Heart right ventricle (tissue), 16 donors: Measurements from ENCODE around the gene KIF1A. TPM values are rescaled to one million over a fixed set of nuclear protein-coding genes. Genes with fewer than 3 reads are reported as not detected.

Source experiments
- ATAC-seq, 8 donors: fragments of 200-7000 bp; cut with Tn5 transposase; one replicate each; pipeline ENCODE4 v1.9.1; 2020; ENCODE audit warnings: mild to moderate bottlenecking in 8 of 8, moderate library complexity in 8 of 8, moderate number of reproducible peaks in 1 of 8
- DNase-seq, 2 donors: peaks; one replicate each; pipeline ENCODE4 v3.0.0-alpha.2; 2020
- H3K27ac ChIP-seq, 10 donors: fragments of 200-600 bp; sonication (generic) in 2 of 10; one replicate each; pipeline versions ENCODE4 v1.5.0 to v1.8.0; 2020 to 2022; ENCODE audit warnings: mild to moderate bottlenecking in 3 of 10
- H3K27me3 ChIP-seq, 7 donors: fragments of 200-600 bp; one replicate each; pipeline ENCODE4 v1.8.0; 2021 to 2022; ENCODE audit warnings: mild to moderate bottlenecking in 2 of 7
- H3K36me3 ChIP-seq, 9 donors: fragments of 200-600 bp; sonication (generic) in 1 of 9; one replicate each; pipeline versions ENCODE4 v1.5.0 to v1.8.0; 2020 to 2022; ENCODE audit warnings: mild to moderate bottlenecking in 2 of 9
- H3K4me1 ChIP-seq, 9 donors: fragments of 200-600 bp; sonication (generic) in 1 of 9; one replicate each; pipeline versions ENCODE4 v1.5.0 to v1.8.0; 2020 to 2022; ENCODE audit warnings: mild to moderate bottlenecking in 4 of 9
- H3K4me3 ChIP-seq, 10 donors: fragments of 200-600 bp; sonication (generic) in 2 of 10; one replicate each; pipeline versions ENCODE4 v1.5.0 to v1.8.0; 2020 to 2022; ENCODE audit warnings: mild to moderate bottlenecking in 7 of 10, moderate library complexity in 2 of 10
- H3K9me3 ChIP-seq, 11 donors: fragments of 200-600 bp in 10 of 11; sonication (generic) in 2 of 11; one replicate each; pipeline versions ENCODE4 v1.5.0 to v1.8.0; 2013 to 2022; ENCODE audit warnings: mild to moderate bottlenecking in 2 of 11, control low read depth in 1 of 11, moderate library complexity in 1 of 11
- WGBS, 2 donors: extraction: QIAGEN DNeasy Blood & Tissue Kit; methylation state at CpG; one replicate each; pipeline ENCODE4 v1.1.7; 2013; ENCODE audit warnings: inconsistent platforms in 1 of 2; 5-methylcytosine and 5-hydroxymethylcytosine counted together
- intact Hi-C, 10 donors: fragments of 100-400 bp; cut with DNase I; formaldehyde crosslinking; loops; one replicate each; pipeline versions ENCODE4 v1.11.1 to v1.14.2; 2022
- polyA plus RNA-seq, 2 donors: library from polyadenylated mRNA; stranded (reverse); fragments of 200-250 nt; gene quantifications; one replicate each; pipeline ENCODE4 v1.2.3, GENCODE V29; 2013
- total RNA-seq, 10 donors: library from RNA; stranded (reverse); fragmentation: NEBNext Ultra II Directional in 3 of 10; extraction: Animal tissue kit (Norgen Biotek cat#: 25700) in 3 of 10; gene quantifications; one replicate each; pipeline versions ENCODE4 v1.2.1 to v1.2.4, GENCODE V29; 2021 to 2023
- TF ChIP-seq, protein P1 (sequence below), 9 donors: fragments of 200-600 bp; sonication (generic) in 2 of 9; IDR thresholded peaks; one replicate each; pipeline versions ENCODE4 v1.5.0 to v1.8.0; 2021 to 2022; ENCODE audit warnings: antibody characterized with exemption in 9 of 9, mild to moderate bottlenecking in 5 of 9, moderate library complexity in 1 of 9
- donor health status: Arrhythmogenic right ventricular cardiomyopathy.
- donor health status: ischemic (EF 13 %, LVEDD 7.1; RV severe dilation, severe dysfunction).
- donor health status: healthy with polysubstance abuse.
- donor health status: DM: no; HTN: yes; CAD: no.
- donor health status: DM: no; HTN: no; CAD: no.
- donor health status: ischemic (EF 25% LVEDD 6.9; RV normal size, moderate dysfunction).
- donor health status: ischemic (EF 25% LVEDD 5.7; RV mildly dilated, moderate dysfunction).
- donor health status: healthy.
- donor health status: DM: yes; HTN: yes; CAD: no.
- donor health status: Ischemic cardiomyopathy.
- donor health status: ischemic (EF 35%, LVEDD 5.7; RV mildly dilated, moderate dysfunction).
- donor health status: nonischemic (EF 11% LVEDD 7.7; RV severe dilation, severe dysfunction).
- donor health status: DM: yes; HTN: yes; CAD: no.
- donor health status: PGD.
- donor health status: ischemic (EF 29% LVEDD 5.4; RV normal size, mild dysfunction).
- donor health status: nonischemic (EF 23%, LVEDD 6.1; RV moderate dilation, normal function).

Gene KIF1A
- total and polyA plus RNA-seq, 12 donors, result 0.37 to 21.4 (median 1.4) TPM

- ATAC-seq (no peak), DNase-seq (no peak)
- Histone ChIP-seq H3K4me3 (no peak overlapping the region), H3K4me1 (no peaks in the 10 kb centered on the region), H3K27me3 (peaks cover 0 to 64% (median 0%) of the 10 kb centered on the region in 7 donors), H3K36me3 (no peaks in the 10 kb centered on the region), H3K27ac (no peak overlapping the region), H3K9me3 (no peaks in the 10 kb centered on the region)
- TF ChIP-seq, protein P1, sequence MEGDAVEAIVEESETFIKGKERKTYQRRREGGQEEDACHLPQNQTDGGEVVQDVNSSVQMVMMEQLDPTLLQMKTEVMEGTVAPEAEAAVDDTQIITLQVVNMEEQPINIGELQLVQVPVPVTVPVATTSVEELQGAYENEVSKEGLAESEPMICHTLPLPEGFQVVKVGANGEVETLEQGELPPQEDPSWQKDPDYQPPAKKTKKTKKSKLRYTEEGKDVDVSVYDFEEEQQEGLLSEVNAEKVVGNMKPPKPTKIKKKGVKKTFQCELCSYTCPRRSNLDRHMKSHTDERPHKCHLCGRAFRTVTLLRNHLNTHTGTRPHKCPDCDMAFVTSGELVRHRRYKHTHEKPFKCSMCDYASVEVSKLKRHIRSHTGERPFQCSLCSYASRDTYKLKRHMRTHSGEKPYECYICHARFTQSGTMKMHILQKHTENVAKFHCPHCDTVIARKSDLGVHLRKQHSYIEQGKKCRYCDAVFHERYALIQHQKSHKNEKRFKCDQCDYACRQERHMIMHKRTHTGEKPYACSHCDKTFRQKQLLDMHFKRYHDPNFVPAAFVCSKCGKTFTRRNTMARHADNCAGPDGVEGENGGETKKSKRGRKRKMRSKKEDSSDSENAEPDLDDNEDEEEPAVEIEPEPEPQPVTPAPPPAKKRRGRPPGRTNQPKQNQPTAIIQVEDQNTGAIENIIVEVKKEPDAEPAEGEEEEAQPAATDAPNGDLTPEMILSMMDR (IDR thresholded peaks at IDR 0.05), result no peak
- intact Hi-C loops, result loop anchor here in 1 of 10 donors (10.0 kb wide), 1 partner anchor 210 kb away; no protein-coding TSS in a partner anchor
- WGBS, 2 donors, result 70 to 76% methylated on average over 23 of the region's 23 CpGs
Observed at GRCh38 chr2:240714747-240715725, 105.0 kb downstream of the KIF1A start.

GRCh38 chr2:240713928-240714746 lies 105.9 kb downstream of the KIF1A start:
- TF ChIP-seq, protein P1 (IDR thresholded peaks at IDR 0.05), result no peak

GRCh38 chr2:240713071-240713927 lies 106.7 kb downstream of the KIF1A start:
- no peak for DNase-seq
- Histone ChIP-seq H3K27ac (no peak overlapping the region), H3K4me3 (no peak overlapping the region), H3K9me3 (no peaks in the 10 kb centered on the region), H3K4me1 (no peaks in the 10 kb centered on the region), H3K36me3 (no peaks in the 10 kb centered on the region), H3K27me3 (peaks cover 0 to 73% (median 0%) of the 10 kb centered on the region in 7 donors)
- WGBS, 2 donors, result 85 to 87% methylated on average over 25 of the region's 25 CpGs
- no peak for ATAC-seq
- TF ChIP-seq, protein P1 (IDR thresholded peaks at IDR 0.05), result no peak
- intact Hi-C loops, result loop anchor here in 1 of 10 donors (10.0 kb wide), 1 partner anchor 208 kb away; no protein-coding TSS in a partner anchor

More at GRCh38 chr2:240713928-240714746, 105.9 kb downstream of the KIF1A start:
- DNase-seq (no peak), ATAC-seq (no peak)
- intact Hi-C loops, result loop anchor here in 1 of 10 donors (10.0 kb wide), 1 partner anchor 209 kb away; no protein-coding TSS in a partner anchor
- Histone ChIP-seq H3K27ac (no peak overlapping the region), H3K4me3 (no peak overlapping the region), H3K27me3 (peaks cover 0 to 67% (median 0%) of the 10 kb centered on the region in 7 donors), H3K9me3 (no peaks in the 10 kb centered on the region), H3K36me3 (no peaks in the 10 kb centered on the region), H3K4me1 (no peaks in the 10 kb centered on the region)
- 66 to 70% methylated on average over 26 of the region's 26 CpGs for WGBS, 2 donors
